Nephron (organoid): ENCODE measurements around the gene SDC4.

ENCODE experiments used
- H3K27ac Mint-ChIP-seq, 3 experiments: 2 replicates each; pipeline ENCODE4 v1.8.0; 2020; ENCODE audit warnings: mixed read lengths in 3 of 3, mild to moderate bottlenecking in 2 of 3, moderate library complexity in 1 of 3
- H3K27me3 Mint-ChIP-seq: 2 replicates; pipeline ENCODE4 v1.8.0; 2021; ENCODE audit warnings: low read depth, mild to moderate bottlenecking, moderate library complexity, mixed read lengths
- H3K36me3 Mint-ChIP-seq: 2 replicates; pipeline ENCODE4 v1.8.0; 2020; ENCODE audit warnings: low read depth, mixed read lengths
- H3K4me1 Mint-ChIP-seq: 2 replicates; pipeline ENCODE4 v1.8.0; 2020; ENCODE audit warnings: mixed read lengths
- H3K4me3 Mint-ChIP-seq, 3 experiments: 2 replicates each; pipeline ENCODE4 v1.8.0; 2020; ENCODE audit warnings: mild to moderate bottlenecking in 3 of 3, mixed read lengths in 3 of 3, moderate library complexity in 2 of 3
- H3K9me3 Mint-ChIP-seq: 2 replicates; pipeline ENCODE4 v1.8.0; 2020; ENCODE audit warnings: mixed read lengths
- TF ChIP-seq, protein P1 (sequence below), 3 experiments: fragments of 200-600 bp; sonication (generic); IDR thresholded peaks; one replicate each; pipeline ENCODE4 v1.5.0; 2021; ENCODE audit warnings: antibody characterized with exemption in 3 of 3; ENCODE audit not compliant: unreplicated experiment in 3 of 3

The SDC4 gene

DNA sequence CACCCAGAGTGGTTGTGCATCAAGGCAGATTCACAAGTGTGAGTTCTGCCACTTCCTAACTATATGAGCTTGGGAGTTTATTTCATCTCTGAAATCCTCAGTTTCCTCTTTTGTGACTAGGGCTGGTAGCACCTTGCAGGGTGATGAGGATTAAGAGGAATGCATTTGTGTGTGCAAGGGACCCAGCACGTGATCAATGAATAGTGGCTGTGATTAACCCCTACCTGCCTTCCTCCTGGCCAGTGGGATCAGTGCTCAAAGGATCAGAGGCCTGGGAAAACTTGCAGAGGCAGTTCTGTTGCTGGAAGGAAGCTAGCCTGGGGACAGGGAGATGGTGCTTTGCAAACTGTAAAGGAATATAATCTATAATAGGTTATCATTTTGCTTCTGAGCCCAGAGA lies 7.3 kb downstream of the SDC4 start:
- Mint-ChIP-seq H3K27ac (peak overlapping the region; percentile 91 to 99 (median 98)), H3K4me1 (peaks cover 82% of the 10 kb centered on the region), H3K9me3 (no peaks in the 10 kb centered on the region), H3K4me3 (peak overlapping the region; percentile 38 to 57 (median 50)), H3K36me3 (peaks cover under 1% of the 10 kb centered on the region), H3K27me3 (no peaks in the 10 kb centered on the region)
- TF ChIP-seq, protein P1, sequence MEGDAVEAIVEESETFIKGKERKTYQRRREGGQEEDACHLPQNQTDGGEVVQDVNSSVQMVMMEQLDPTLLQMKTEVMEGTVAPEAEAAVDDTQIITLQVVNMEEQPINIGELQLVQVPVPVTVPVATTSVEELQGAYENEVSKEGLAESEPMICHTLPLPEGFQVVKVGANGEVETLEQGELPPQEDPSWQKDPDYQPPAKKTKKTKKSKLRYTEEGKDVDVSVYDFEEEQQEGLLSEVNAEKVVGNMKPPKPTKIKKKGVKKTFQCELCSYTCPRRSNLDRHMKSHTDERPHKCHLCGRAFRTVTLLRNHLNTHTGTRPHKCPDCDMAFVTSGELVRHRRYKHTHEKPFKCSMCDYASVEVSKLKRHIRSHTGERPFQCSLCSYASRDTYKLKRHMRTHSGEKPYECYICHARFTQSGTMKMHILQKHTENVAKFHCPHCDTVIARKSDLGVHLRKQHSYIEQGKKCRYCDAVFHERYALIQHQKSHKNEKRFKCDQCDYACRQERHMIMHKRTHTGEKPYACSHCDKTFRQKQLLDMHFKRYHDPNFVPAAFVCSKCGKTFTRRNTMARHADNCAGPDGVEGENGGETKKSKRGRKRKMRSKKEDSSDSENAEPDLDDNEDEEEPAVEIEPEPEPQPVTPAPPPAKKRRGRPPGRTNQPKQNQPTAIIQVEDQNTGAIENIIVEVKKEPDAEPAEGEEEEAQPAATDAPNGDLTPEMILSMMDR (IDR thresholded peaks at IDR 0.05; ENCODE audit: unreplicated experiment in 3 of 3): no peak

DNA sequence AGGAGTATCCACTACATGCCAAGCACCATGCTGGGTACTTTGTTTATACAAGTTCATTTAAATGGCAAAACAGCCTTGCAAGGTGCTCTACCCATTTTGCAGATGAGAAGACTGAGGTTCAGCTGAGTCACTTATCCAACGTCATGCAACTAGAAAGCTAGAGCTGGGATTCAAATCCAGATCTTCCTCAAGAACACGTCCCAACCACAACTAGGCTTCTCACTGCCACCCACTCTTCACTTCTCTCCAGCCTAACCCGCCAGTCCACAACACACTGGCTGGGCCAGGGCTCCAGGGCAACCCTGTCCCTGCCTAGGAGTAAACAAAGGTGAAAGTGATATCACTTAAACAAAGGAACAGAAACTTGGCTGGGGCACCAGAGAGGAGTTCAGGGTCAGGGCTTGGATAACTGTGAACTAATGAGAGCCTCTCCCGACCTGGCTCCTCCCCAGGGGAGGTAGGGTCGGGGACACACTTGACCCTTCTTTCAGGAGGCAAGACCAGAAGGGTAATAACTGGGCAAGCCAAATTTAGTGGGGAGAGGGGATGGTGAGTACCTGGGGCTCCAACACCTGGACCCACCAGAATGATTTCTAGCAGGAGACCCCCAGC lies 7.9 kb downstream of the SDC4 start:
- Mint-ChIP-seq H3K27me3 (no peaks in the 10 kb centered on the region), H3K27ac (peak overlapping the region; percentile 91 to 99 (median 98)), H3K9me3 (no peaks in the 10 kb centered on the region), H3K4me3 (peak overlapping the region in 1 of 3 experiments; percentile 50), H3K36me3 (peaks cover 7% of the 10 kb centered on the region), H3K4me1 (peaks cover 76% of the 10 kb centered on the region)
- TF ChIP-seq, protein P1 (IDR thresholded peaks at IDR 0.05; ENCODE audit: unreplicated experiment in 3 of 3): no peak

DNA sequence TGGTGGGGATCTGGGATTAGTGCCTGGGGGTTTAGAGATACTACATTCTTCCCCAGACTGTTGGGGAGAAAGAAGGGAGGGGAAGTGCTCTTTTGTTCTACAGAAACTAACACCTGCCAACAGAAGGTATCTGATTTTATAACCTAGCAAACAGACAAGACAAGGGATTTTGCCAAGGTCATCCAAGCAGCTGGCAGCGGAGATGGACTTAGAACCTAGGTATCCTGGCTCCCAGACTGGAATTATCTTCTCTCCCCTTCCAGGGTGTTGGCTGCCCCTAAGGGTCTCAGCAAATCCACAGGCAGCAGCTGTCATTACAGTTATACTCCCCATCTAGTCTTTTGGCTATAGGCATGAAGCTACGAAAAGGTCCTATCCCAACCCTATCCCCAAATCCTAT lies 8.4 kb downstream of the SDC4 start:
- peak overlapping the region; percentile 27 to 99 (median 98) for H3K27ac Mint-ChIP-seq
- no peaks in the 10 kb centered on the region for H3K27me3 Mint-ChIP-seq
- no peaks in the 10 kb centered on the region for H3K9me3 Mint-ChIP-seq
- no peak overlapping the region for H3K4me3 Mint-ChIP-seq
- H3K36me3 Mint-ChIP-seq: peaks cover 8% of the 10 kb centered on the region
- TF ChIP-seq, protein P1 (IDR thresholded peaks at IDR 0.05; ENCODE audit: unreplicated experiment in 3 of 3): no peak
- peaks cover 71% of the 10 kb centered on the region for H3K4me1 Mint-ChIP-seq

DNA sequence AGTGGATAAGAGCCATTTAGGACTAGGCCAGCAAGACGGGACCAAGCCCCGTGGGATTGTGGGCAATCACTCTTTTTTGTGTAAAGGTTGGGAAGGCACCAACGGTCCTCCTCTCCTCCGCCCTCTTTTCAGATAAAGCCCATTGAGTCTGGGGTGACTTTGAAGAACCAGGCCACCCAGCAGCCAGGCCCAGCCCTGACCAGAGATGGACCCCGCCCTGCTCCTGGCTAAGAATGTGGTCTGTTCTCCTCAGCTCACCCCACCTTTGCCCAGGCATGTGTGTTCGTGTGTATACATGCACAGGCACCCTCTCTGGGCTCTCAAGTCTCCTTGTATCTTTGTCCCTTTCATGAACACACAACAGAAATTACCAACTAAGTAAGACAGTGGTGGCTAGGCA lies 9.1 kb downstream of the SDC4 start:
- Mint-ChIP-seq H3K27me3 (no peaks in the 10 kb centered on the region), H3K36me3 (peaks cover 8% of the 10 kb centered on the region), H3K9me3 (no peaks in the 10 kb centered on the region), H3K4me1 (peaks cover 68% of the 10 kb centered on the region), H3K4me3 (no peak overlapping the region), H3K27ac (peak overlapping the region; percentile 71 to 99 (median 98))
- TF ChIP-seq, protein P1 (IDR thresholded peaks at IDR 0.05; ENCODE audit: unreplicated experiment in 3 of 3): no peak

DNA sequence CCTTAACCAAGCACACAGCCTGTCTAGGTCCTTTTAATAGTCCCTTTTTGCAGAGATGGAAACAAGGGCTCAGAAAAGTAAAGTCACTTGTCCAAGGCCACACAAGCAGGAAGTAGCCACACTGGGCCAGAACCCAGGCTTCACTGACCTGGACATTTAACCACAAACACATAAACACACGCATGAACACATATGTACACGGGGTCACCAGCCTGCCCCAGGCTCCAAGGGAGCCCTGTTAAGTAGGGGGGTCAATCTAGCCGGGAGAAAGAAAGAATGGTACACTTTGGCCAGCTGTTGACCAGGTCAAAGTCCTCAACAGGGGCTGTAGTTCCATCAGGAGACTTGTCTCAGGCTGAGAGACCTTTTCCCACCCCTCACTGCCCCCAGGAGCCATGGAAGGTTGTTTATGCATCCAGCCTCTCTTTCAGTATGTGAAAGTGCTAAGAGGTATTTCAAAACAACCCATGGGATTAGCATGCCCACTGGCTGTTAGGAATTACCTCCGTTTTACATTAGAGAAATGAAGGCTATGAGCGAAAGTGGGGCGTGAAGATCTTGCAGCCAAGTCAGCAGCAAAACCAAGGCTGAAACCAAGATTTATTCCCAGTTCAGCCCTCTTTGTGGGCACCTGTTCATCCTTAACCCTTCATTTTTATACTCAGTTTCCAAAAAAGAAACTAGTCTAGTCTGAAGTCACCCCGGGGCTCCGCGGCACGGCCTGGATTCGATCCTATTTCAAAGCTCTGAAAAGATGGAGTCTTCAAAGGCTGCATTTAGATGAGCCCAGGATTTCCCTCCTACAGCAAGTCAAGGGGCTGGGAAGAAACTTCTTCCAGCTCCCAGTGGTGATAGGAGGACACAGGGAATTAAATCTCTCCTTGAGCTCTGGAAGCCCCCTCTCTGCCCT lies 9.8 kb downstream of the SDC4 start:
- peak overlapping the region; percentile 71 to 99 (median 98) for H3K27ac Mint-ChIP-seq
- no peaks in the 10 kb centered on the region for H3K27me3 Mint-ChIP-seq
- H3K4me1 Mint-ChIP-seq: peaks cover 62% of the 10 kb centered on the region
- peaks cover 8% of the 10 kb centered on the region for H3K36me3 Mint-ChIP-seq
- H3K9me3 Mint-ChIP-seq: no peaks in the 10 kb centered on the region
- TF ChIP-seq, protein P1 (IDR thresholded peaks at IDR 0.05; ENCODE audit: unreplicated experiment in 3 of 3): no peak
- H3K4me3 Mint-ChIP-seq: peak overlapping the region in 2 of 3 experiments; percentile 23 to 47
